ENCODE measurements around the gene NOS2.
"Not testable (repeated sequence)": the region's sequence is repeated elsewhere in the genome, so short reads cannot be mapped to it uniquely, and the experiment has no call there.

The NOS2 gene

GRCh38 chr17:27793168-27793905 lies 7.0 kb downstream of the NOS2 start:
- DNase-seq (ENCODE audit: extremely low read depth in 1 of 2, low read depth in 1 of 2), result no peak

DNA sequence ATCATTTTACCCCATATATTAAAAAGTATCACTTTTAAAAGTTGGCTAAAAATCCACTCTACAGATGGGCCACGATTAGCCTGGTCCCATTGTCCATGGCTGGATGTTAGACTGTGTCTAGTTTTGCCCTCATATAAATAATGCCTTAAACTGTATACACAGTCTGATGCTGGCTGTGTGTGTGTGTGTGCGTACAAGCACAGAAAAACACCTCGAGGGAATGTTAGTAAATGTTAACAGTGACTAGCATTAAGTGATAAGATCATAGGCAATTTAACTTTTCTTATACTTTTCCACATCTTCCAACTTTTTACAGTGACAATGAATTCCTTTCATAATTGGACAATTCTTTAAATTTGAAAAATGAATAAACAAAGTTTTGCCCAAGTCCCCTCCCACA lies 8.2 kb downstream of the NOS2 start:
- no peak for DNase-seq (ENCODE audit: extremely low read depth in 1 of 2, low read depth in 1 of 2)

GRCh38 chr17:27788919-27789318 lies 11.4 kb downstream of the NOS2 start:
- no peak for DNase-seq (ENCODE audit: extremely low read depth in 1 of 2, low read depth in 1 of 2)

GRCh38 chr17:27783440-27784350 lies 16.6 kb downstream of the NOS2 start:
- DNase-seq (ENCODE audit: extremely low read depth in 1 of 2, low read depth in 1 of 2), result no peak

- no peak for DNase-seq (ENCODE audit: extremely low read depth in 1 of 2, low read depth in 1 of 2)
Observed at GRCh38 chr17:27782791-27783206, 17.5 kb downstream of the NOS2 start.

- DNase-seq (ENCODE audit: extremely low read depth in 1 of 2, low read depth in 1 of 2), result no peak
Observed at GRCh38 chr17:27780828-27781404, 19.4 kb downstream of the NOS2 start.

DNA sequence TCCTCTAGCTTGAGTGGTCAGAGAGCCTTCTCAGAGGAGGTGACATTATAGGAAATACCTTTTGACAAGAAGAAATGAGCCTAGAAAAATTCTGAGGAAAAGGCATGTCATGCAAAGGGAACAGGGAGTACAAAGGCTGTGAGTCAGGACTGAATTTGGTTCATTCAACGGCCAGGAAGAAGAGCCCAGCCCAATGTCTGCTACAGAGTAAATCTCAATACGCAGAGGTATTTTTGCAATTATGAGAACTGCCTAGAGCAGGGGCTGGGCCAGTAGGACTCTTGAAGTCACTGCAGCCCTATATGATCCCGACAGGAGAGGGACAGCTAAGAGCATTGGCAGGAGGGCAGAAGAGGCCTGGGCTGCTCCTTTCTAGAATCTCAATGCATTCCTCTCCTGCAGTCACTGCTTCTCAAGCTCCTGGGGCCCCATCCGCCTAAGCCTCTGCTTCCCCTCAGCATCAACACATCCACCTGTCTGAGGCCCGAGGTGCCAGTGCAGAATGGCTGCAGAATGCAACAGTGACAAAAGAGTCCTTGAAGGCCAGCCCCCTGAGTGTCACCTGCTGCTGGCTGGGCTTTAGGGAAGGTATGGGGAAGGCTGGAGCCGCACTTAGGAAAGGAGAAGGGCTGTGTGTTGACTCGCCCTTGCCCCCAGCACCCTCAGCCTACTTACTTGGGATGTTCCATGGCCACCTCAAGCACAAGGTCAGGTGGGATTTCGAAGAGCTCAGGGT lies 20.1 kb downstream of the NOS2 start:
- DNase-seq (ENCODE audit: extremely low read depth in 1 of 2, low read depth in 1 of 2), result no peak

DNA sequence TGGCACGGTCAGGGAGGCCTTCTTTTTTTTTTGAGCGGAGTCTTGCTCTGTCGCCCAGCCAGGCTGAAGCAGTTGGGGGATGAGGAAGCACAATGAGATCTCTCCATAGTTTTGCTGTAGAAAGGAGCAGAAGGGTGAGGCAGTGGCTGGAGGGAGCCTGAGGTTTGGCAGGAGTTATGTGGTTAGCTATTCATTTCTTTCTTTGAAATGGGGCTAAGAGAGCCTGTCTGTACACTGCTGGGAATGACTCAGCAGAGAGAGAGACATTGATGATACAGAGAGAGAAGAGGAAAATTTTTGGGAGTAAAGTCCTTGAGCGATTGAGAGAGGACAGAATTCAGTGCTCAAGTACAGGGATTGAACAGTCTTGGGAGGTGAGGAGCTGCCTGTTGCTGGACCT lies 22.1 kb downstream of the NOS2 start:
- no peak for DNase-seq (ENCODE audit: extremely low read depth in 1 of 2, low read depth in 1 of 2)

DNA sequence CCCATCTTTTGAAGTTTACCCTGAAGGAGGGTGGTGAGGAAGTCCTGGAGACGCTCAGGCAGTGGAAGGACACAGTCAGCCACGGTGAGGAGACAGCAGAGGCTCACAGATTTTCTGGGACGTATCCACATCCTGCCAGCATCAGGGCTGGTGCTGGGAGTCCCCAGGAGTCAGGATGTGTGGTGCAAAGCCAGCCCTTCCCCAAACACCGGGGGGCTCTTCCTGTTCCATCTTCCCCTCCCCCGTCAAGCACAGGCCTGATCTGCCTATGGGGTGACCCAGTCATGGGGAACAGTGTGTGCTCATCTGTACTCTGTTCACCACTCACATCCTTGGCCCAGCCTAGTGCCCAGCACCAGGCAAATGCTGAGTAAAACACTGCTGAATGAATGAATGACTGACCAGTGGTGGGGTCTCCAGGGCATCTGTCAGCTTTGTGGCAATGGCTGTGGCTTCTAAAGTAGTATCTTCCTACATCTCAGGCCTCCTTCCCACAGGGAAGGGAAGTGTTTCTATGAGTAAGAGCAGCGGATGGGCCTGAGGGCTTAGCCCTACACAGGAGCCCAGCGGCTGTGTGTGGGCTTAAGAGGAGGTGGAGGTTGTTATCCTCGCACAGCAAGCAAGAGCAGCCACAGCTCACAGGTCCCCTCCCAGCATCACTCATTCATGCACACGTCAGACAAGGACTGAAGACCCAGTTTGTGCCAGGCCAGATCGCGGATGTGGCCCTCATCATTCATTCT lies 23.3 kb downstream of the NOS2 start:
- no peak for DNase-seq (ENCODE audit: extremely low read depth in 1 of 2, low read depth in 1 of 2)

GRCh38 chr17:27771586-27771985 lies 28.7 kb downstream of the NOS2 start:
- DNase-seq (ENCODE audit: extremely low read depth in 1 of 2, low read depth in 1 of 2), result no peak

DNA sequence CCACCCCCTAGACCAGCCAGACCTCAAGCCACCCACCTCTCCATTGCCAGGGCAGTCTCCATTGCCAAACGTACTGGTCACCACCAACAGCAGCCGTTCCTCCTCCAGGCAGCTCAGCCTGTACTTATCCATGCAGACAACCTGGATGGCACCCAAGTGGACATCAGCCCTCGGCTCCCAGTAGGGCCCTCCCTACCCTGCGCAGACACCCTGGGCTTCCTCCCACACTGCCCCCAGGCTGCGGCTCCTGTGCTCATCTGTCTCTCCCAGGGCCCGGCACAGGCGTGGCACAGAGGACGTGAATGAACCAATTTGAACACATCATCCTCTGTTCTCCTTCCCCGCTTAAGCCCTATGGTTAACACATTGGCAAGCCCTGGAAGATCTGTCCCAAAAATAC lies 29.5 kb downstream of the NOS2 start:
- no peak for DNase-seq (ENCODE audit: extremely low read depth in 1 of 2, low read depth in 1 of 2)

GRCh38 chr17:27768858-27769410 lies 31.4 kb downstream of the NOS2 start:
- no peak for DNase-seq (ENCODE audit: extremely low read depth in 1 of 2, low read depth in 1 of 2)

- no peak for DNase-seq (ENCODE audit: extremely low read depth in 1 of 2, low read depth in 1 of 2)
Observed at GRCh38 chr17:27766438-27766837, 33.9 kb downstream of the NOS2 start.

GRCh38 chr17:27765353-27765752 lies 35.0 kb downstream of the NOS2 start:
- no peak for DNase-seq (ENCODE audit: extremely low read depth in 1 of 2, low read depth in 1 of 2)

DNA sequence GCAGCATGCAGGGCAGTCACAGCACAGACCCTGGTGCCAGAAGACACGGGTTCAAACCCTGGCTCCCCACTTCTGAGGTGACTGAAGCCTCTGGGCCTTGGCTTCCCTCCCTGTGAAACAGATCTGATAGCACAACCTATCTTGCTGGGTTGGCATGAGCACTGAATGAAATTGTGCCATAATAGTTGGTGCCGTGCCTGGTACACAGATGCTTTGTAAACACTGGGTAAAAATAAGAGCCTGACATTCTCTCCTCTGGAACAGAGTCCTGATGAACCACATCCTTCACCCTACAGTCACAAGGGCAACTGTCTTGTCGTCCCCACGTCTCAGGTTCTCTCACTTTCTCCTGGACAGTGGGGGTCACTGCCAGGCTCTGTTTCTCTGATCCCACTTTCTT lies 35.7 kb downstream of the NOS2 start:
- no peak for DNase-seq (ENCODE audit: extremely low read depth in 1 of 2, low read depth in 1 of 2)

GRCh38 chr17:27762527-27763305 lies 37.6 kb downstream of the NOS2 start:
- no peak for DNase-seq (ENCODE audit: extremely low read depth in 1 of 2, low read depth in 1 of 2)

DNA sequence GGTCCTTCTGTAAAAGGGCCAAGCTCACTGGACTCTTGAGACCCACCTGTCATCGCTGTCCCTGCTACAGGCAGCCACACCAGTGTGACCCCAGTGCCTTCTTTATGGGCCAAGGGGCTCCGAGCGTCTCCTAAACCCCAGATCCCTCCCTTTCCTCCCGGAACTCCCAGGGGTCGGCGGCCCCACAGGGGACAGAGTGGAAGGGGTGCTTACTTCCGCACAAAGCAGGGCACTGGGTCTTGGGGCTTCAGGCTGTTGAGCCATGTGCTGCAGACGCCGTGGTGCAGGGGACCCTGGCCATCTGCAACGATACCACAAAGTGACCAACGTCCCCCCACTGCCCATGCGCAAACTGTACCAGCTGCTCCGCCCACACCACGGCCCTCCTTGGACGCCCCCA lies 39.4 kb downstream of the NOS2 start:
- DNase-seq (ENCODE audit: extremely low read depth in 1 of 2, low read depth in 1 of 2), result not testable (repeated sequence)

DNA sequence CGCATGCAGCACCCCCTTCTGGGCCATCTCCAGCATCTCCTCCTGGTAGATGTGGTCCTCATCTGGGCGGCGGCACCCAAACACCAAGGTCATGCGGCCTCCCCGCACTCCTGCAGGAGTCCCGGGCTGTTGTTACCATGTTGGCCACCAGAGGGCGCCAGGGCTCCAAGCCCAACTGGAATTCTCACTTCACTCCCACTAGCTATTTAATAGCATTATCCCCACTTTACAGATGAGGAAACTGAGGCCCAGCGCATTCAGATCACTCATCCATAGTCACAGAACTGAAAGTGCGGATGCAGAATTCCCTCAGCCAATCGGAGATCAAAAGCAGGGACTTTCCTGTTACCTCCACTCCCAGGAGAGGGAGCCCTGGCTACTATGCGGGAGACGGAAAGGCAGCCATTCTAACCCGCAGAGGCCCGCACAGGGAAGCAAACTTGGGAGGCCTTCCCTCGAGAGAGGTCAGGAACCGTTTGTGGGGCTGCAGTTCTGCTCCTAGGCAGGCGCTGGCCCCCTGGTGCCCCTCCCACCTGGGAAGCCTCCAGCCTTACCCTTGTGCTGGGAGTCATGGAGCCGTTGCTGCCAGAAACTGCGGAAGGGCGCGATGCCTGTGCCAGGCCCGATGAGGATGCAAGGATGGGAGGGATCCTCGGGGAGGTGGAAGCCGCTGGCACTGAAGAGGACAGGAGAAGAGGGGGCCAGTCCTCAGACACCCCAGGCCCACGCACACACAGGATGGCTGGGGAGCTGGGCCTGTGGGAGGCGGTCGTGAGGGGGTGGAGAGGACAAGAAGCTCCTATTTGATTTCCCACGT lies 40.1 kb downstream of the NOS2 start:
- DNase-seq (ENCODE audit: extremely low read depth in 1 of 2, low read depth in 1 of 2), result peak; percentile 24 to 44

All from stimulated activated CD8-positive, alpha-beta memory T cell treated with anti-CD3 and anti-CD28 coated beads, Interleukin-7, amount 100 ng/mL, for 48 hours (primary cell).